Kasumi-1 (cell line): ENCODE data around the gene SCD5.

Source experiments
- DNase-seq, 2 experiments: peaks; one replicate each; lab custom pipeline; 2025; lab: John Stamatoyannopoulos, UW

SCD5 gene

DNA sequence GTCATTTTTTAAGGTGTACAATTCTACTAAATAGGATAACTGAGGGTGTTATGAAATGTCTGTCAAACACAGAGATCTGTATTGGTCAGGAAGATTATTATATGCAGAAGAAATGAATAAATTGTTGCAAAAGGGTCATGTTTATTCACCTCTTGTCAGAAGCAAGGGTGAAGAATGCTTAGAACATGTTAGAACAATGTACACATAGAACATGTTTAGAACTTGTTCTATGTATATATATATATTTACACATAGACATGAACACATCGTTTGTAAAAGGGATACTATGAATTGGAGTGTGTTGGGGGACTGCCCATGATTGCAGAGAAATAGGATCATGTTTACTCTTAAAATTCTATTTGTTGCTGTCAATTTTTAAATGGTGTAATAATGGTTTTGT, 208.8 kb downstream of the SCD5 start:
- DNase-seq = no peak

GRCh38 chr4:82588771-82589270, 209.8 kb downstream of the SCD5 start:
- no peak for DNase-seq

GRCh38 chr4:82587826-82588540, 210.6 kb downstream of the SCD5 start:
- no peak for DNase-seq

DNA sequence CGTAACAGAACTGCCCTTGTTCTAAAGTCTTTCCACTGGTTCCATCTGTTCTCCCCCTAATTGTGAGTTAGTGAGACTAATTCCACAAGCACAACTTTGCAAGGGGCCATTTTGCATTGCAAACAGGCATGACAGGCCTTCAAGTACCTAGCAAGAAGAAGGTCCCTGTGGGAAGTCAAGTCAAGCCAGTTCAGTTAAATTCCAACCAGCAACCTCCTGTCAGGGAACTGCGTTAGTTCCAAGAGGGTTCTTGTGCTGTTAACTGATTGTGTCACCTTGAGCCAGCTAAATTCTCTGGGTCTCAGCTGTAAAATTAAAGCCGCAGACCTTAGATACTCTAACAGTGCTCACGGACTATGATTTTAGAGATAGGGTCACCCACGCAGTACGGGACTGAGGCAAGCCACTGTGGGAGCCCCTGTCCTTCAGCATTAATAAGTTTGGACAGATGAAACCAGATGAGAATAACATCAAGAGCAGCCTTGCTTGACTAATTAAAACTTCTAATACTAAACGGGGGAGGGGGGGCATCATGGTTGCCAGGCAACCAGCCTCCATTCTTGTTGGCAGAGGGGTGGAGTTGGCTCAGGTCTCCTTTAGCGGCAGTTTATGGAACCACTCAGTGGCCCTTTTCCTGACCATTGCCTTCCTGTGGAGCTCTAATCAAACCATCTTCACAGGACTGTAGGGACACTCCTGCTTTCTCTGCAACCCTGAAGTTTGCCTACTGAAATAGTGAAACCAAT, 212.7 kb downstream of the SCD5 start:
- DNase-seq = no peak

- DNase-seq = no peak
Observed at GRCh38 chr4:82584931-82585330, 213.7 kb downstream of the SCD5 start.

- DNase-seq = no peak
Observed at GRCh38 chr4:82583897-82584587, 214.6 kb downstream of the SCD5 start.

GRCh38 chr4:82579932-82580331, 218.7 kb downstream of the SCD5 start:
- DNase-seq = no peak
